KMS-11 (cell line): ENCODE data around the gene KCNQ2.

Experiments used
- H2AFZ ChIP-seq: fragments of 200-600 bp; sonication (generic); 2 replicates; pipeline ENCODE4 v1.6.1; 2016; ENCODE audit warnings: antibody characterized with exemption, mixed run types, low read depth
- H3K27ac ChIP-seq: fragments of 200-600 bp; sonication (generic); 2 replicates; pipeline ENCODE4 v1.6.1; 2016; ENCODE audit warnings: mild to moderate bottlenecking, mixed run types
- H3K27me3 ChIP-seq: fragments of 200-600 bp; sonication (generic); 2 replicates; pipeline ENCODE4 v1.6.1; 2017; ENCODE audit warnings: mild to moderate bottlenecking, low read depth, mixed run types, moderate library complexity; ENCODE audit not compliant: insufficient read depth
- H3K36me3 ChIP-seq: fragments of 200-600 bp; sonication (generic); 2 replicates; pipeline ENCODE4 v1.6.1; 2017; ENCODE audit warnings: mild to moderate bottlenecking, mixed run types; ENCODE audit not compliant: insufficient read depth
- H3K4me1 ChIP-seq: fragments of 200-600 bp; sonication (generic); 2 replicates; pipeline ENCODE4 v1.6.1; 2016; ENCODE audit warnings: mild to moderate bottlenecking, low read depth, mixed run types; ENCODE audit not compliant: poor library complexity, severe bottlenecking
- H3K4me2 ChIP-seq: fragments of 200-600 bp; sonication (generic); 2 replicates; pipeline ENCODE4 v1.7.0; 2016; ENCODE audit warnings: mild to moderate bottlenecking, mixed run types
- H3K4me3 ChIP-seq: fragments of 200-600 bp; sonication (generic); IDR thresholded peaks from 2 replicates; pipeline ENCODE4 v1.6.1; 2017; ENCODE audit warnings: low read depth, low read length, mixed read lengths; ENCODE audit not compliant: insufficient read depth
- H3K79me2 ChIP-seq: fragments of 200-600 bp; sonication (generic); 2 replicates; pipeline ENCODE4 v1.6.1; 2016; ENCODE audit warnings: low read depth, mixed run types; ENCODE audit not compliant: insufficient read depth
- H3K9ac ChIP-seq: fragments of 200-600 bp; sonication (generic); 2 replicates; pipeline ENCODE4 v1.6.1; 2016; ENCODE audit warnings: mild to moderate bottlenecking, mixed run types
- H4K20me1 ChIP-seq: fragments of 200-600 bp; sonication (generic); 2 replicates; pipeline ENCODE4 v1.6.1; 2016; ENCODE audit warnings: mild to moderate bottlenecking, mixed run types; ENCODE audit not compliant: insufficient read depth
- CTCF ChIP-seq: fragments of 200-600 bp; sonication (generic); conservative IDR thresholded peaks from 2 replicates; pipeline ENCODE4 v1.6.1; 2017; ENCODE audit warnings: low read depth, mild to moderate bottlenecking, antibody characterized with exemption, low read length, moderate library complexity, mixed read lengths

The KCNQ2 gene

GRCh38 chr20:63355781-63356295 lies 116.6 kb downstream of the KCNQ2 start:
- Histone ChIP-seq H3K79me2 (no peaks in the 10 kb centered on the region), H3K27me3 (peaks cover 37% of the 10 kb centered on the region), H3K4me3 (no peak overlapping the region), H3K27ac (no peak overlapping the region), H3K9ac (no peak overlapping the region), H2AFZ (no peak overlapping the region), H3K36me3 (no peaks in the 10 kb centered on the region), H4K20me1 (no peaks in the 10 kb centered on the region), H3K4me2 (no peak overlapping the region), H3K4me1 (no peaks in the 10 kb centered on the region)
- no peak for TF ChIP-seq CTCF

GRCh38 chr20:63354636-63355350 lies 117.7 kb downstream of the KCNQ2 start:
- no peak overlapping the region for H3K4me2 ChIP-seq

GRCh38 chr20:63352811-63353221 lies 119.6 kb downstream of the KCNQ2 start:
- Histone ChIP-seq H3K36me3 (no peaks in the 10 kb centered on the region), H4K20me1 (no peaks in the 10 kb centered on the region), H2AFZ (no peak overlapping the region), H3K4me3 (no peak overlapping the region), H3K4me2 (no peak overlapping the region), H3K9ac (no peak overlapping the region), H3K27ac (no peak overlapping the region), H3K79me2 (no peaks in the 10 kb centered on the region), H3K27me3 (peaks cover 39% of the 10 kb centered on the region), H3K4me1 (no peaks in the 10 kb centered on the region)
- no peak for TF ChIP-seq CTCF

More at GRCh38 chr20:63354636-63355350, 117.7 kb downstream of the KCNQ2 start:
- no peak for TF ChIP-seq CTCF
- Histone ChIP-seq H2AFZ (no peak overlapping the region), H3K9ac (no peak overlapping the region), H3K4me3 (no peak overlapping the region), H3K27ac (no peak overlapping the region), H3K4me1 (no peaks in the 10 kb centered on the region), H3K79me2 (no peaks in the 10 kb centered on the region), H4K20me1 (no peaks in the 10 kb centered on the region), H3K36me3 (no peaks in the 10 kb centered on the region), H3K27me3 (peaks cover 35% of the 10 kb centered on the region; the same call in 1 of the 2 replicates)

- no peaks in the 10 kb centered on the region for H3K36me3 ChIP-seq
- H3K27me3 ChIP-seq, result peaks cover 42% of the 10 kb centered on the region
- H3K9ac ChIP-seq, result no peak overlapping the region
- no peak overlapping the region for H3K4me3 ChIP-seq
- no peaks in the 10 kb centered on the region for H3K79me2 ChIP-seq
- H4K20me1 ChIP-seq, result no peaks in the 10 kb centered on the region
- H3K4me2 ChIP-seq, result no peak overlapping the region
- no peaks in the 10 kb centered on the region for H3K4me1 ChIP-seq
- H2AFZ ChIP-seq, result no peak overlapping the region
- H3K27ac ChIP-seq, result no peak overlapping the region
- TF ChIP-seq CTCF, result no peak
Measured at GRCh38 chr20:63351811-63352591, 120.5 kb downstream of the KCNQ2 start.
